Ectodermal cell (in vitro differentiated cells): ENCODE data around the gene EDAR.

Source experiments
- H3K27ac ChIP-seq: 2 replicates; pipeline ENCODE4 v1.7.0; 2013; ENCODE audit warnings: mild to moderate bottlenecking, low read depth, low read length; ENCODE audit not compliant: insufficient read depth, poor library complexity, severe bottlenecking
- H3K27me3 ChIP-seq: 2 replicates; pipeline ENCODE4 v1.7.0; 2013; ENCODE audit warnings: mild to moderate bottlenecking, low read length; ENCODE audit not compliant: insufficient read depth, control insufficient read depth, poor library complexity, severe bottlenecking
- H3K36me3 ChIP-seq: one replicate; pipeline ENCODE4 v1.7.0; 2013; ENCODE audit warnings: low read length; ENCODE audit not compliant: control insufficient read depth, insufficient read depth
- H3K4me1 ChIP-seq: one replicate; pipeline ENCODE4 v1.7.0; 2013; ENCODE audit warnings: low read length; ENCODE audit not compliant: control insufficient read depth, insufficient read depth
- H3K4me3 ChIP-seq: 2 replicates; pipeline ENCODE4 v1.7.0; 2013; ENCODE audit warnings: low read depth, low read length, control low read depth; ENCODE audit not compliant: insufficient read depth
- H3K9me3 ChIP-seq: 2 replicates; pipeline ENCODE4 v1.7.0; 2013; ENCODE audit warnings: mild to moderate bottlenecking, low read length, moderate library complexity; ENCODE audit not compliant: control insufficient read depth
- WGBS, 2 experiments: methylation state at CpG; one replicate each; pipeline ENCODE4 v1.1.7; 2013; ENCODE audit warnings: missing lambda C conversion rate in 2 of 2; 5-methylcytosine and 5-hydroxymethylcytosine counted together

Gene EDAR

DNA sequence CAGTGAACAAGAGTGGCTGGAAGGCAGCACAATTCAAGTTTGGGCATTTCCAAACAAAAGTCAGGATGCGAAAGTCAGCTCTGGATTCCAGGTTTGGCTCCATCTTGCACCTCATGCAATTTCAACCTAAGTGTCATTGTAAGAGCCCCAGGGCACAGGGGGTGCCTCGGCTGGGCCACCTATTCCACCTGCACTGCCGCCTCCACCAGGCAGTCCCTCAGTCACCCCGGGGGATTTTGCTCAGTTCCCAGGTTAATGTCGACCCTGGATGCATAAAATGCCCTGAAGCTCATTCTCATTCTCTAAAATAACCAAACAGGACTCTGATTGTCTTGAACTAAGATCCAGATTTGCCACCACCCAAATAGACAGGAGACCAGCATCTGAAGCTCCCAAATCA is 77.6 kb downstream of the EDAR start:
- 91 to 94% methylated on average over 5 of the region's 5 CpGs for WGBS, 2 experiments
- H3K36me3 ChIP-seq, result no peaks in the 10 kb centered on the region
- H3K4me1 ChIP-seq, result peaks cover 7% of the 10 kb centered on the region
- H3K27me3 ChIP-seq, result no peaks in the 10 kb centered on the region
- no peaks in the 10 kb centered on the region for H3K9me3 ChIP-seq
- H3K27ac ChIP-seq, result no peak overlapping the region
- H3K4me3 ChIP-seq, result no peak overlapping the region

DNA sequence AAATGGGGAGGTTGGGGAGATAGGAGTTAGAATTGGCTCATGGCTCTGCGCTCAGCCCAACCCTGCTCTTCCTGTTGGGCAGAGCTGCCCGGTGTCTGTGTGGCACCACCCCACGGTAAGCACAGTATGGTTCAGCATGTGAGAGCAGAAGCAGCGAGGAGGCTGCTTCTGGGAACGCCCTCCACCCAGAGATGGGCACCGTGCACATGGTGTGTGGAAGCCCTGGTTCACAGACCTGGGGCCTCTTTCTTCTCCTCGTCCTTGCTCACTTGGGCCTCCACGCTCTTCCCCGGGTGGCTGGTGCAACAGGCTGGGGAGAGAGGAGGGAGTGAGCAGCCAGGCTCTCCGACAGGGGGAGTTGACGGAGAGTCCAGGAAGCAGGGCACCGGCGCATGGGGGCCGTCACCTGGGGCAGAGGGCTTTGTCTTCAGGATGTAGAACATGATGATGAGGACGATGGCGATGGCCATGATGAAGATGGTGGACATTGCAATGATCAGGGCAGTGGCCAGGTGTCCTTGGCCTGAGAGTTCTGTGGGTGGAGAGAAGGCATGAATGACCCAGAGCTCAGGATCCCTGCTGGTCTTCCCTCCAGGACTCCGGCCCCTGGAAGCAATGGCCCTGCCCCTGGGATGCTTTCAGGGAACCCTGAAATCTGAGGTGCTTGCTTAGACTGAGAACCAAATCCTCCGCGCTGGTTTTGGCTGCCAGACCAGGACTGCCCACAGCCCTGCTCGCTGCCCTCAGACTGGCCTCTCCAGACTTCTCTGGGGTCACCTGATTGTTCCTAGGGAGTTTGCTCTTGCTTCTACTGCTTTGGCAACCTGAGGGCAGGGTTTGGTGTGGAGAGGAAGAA is 78.3 kb downstream of the EDAR start:
- no peak overlapping the region for H3K27ac ChIP-seq
- H3K4me3 ChIP-seq, result no peak overlapping the region
- H3K36me3 ChIP-seq, result no peaks in the 10 kb centered on the region
- peaks cover 3% of the 10 kb centered on the region for H3K4me1 ChIP-seq
- WGBS, 2 experiments, result 90 to 91% methylated on average over 20 of the region's 20 CpGs
- no peaks in the 10 kb centered on the region for H3K27me3 ChIP-seq
- H3K9me3 ChIP-seq, result no peaks in the 10 kb centered on the region

DNA sequence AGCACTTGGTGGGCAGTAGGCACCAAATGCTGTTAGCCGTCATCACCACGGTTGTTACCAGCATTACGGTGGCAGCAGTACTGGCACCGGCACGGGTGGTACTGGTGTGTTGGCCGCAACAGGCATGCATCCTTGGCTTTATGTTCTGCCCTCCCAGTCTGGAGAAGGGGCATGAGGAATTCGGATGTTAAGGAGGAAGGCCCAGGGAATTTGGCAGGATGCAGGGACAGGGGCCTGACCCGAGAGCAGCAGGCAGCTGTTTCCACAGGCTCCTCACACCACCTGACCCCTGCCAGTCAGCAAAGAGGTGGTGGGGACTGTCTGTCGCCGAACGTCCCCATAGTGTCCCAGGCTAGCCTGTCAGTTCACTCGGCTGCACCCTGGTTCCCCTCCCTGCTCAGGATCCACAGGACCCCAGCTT is 79.0 kb downstream of the EDAR start:
- H3K27ac ChIP-seq, result no peak overlapping the region
- H3K27me3 ChIP-seq, result no peaks in the 10 kb centered on the region
- H3K4me1 ChIP-seq, result peaks cover 3% of the 10 kb centered on the region
- no peaks in the 10 kb centered on the region for H3K36me3 ChIP-seq
- WGBS, 2 experiments, result 93 to 96% methylated on average over 12 of the region's 12 CpGs
- H3K9me3 ChIP-seq, result no peaks in the 10 kb centered on the region
- no peak overlapping the region for H3K4me3 ChIP-seq

DNA sequence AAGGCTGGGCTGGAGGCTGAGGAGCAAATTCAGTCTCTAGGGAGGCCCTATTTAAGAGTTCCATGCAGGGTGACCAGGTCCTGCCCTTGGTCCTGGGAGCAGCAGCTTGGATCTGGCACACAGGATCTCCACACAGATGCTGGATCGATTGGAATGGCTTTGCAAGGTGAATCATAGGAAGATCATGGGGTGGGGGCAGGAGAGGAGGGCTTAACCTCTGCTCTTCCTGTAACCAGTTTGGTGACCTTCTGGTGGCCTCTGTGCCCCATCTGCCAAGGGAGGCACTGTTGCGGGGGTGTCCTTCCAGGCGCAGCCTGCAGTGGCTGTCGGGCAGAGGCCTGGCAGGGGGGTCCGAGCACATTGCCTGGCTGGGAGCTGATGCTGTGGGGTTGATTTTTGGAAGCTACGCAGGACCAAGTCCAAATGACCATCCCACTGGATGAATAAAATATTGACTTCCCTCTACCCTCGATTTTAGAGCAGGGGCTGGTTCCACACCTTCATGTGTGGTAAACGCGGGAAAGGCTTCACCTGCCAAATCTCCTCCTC is 79.7 kb downstream of the EDAR start:
- Histone ChIP-seq H3K4me3 (no peak overlapping the region), H3K36me3 (no peaks in the 10 kb centered on the region), H3K27me3 (no peaks in the 10 kb centered on the region), H3K9me3 (no peaks in the 10 kb centered on the region), H3K27ac (no peak overlapping the region), H3K4me1 (peaks cover 3% of the 10 kb centered on the region)
- 87 to 88% methylated on average over 9 of the region's 9 CpGs for WGBS, 2 experiments

DNA sequence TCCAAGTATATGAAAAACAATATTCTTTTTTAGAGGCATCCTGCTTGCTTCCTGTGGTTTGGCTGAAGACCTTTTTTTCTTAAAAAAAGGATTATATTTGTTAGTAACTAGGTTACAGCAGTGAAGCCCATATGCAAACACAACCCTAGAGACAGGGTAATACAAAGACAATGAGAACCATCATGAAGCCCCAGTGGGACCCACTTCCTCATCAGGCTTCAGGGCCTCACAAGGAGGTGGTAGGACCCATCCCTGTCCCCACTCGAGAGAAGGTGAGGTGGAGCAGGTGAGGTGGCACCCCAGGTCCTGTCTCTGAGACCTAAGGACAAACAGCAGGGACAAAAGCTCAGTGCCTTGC is 80.3 kb downstream of the EDAR start:
- Histone ChIP-seq H3K4me1 (peaks cover 3% of the 10 kb centered on the region), H3K27me3 (no peaks in the 10 kb centered on the region), H3K9me3 (no peaks in the 10 kb centered on the region), H3K4me3 (no peak overlapping the region), H3K27ac (no peak overlapping the region), H3K36me3 (no peaks in the 10 kb centered on the region)
- 86 to 100% methylated on average over 1 of the region's 1 CpG for WGBS, 2 experiments

DNA sequence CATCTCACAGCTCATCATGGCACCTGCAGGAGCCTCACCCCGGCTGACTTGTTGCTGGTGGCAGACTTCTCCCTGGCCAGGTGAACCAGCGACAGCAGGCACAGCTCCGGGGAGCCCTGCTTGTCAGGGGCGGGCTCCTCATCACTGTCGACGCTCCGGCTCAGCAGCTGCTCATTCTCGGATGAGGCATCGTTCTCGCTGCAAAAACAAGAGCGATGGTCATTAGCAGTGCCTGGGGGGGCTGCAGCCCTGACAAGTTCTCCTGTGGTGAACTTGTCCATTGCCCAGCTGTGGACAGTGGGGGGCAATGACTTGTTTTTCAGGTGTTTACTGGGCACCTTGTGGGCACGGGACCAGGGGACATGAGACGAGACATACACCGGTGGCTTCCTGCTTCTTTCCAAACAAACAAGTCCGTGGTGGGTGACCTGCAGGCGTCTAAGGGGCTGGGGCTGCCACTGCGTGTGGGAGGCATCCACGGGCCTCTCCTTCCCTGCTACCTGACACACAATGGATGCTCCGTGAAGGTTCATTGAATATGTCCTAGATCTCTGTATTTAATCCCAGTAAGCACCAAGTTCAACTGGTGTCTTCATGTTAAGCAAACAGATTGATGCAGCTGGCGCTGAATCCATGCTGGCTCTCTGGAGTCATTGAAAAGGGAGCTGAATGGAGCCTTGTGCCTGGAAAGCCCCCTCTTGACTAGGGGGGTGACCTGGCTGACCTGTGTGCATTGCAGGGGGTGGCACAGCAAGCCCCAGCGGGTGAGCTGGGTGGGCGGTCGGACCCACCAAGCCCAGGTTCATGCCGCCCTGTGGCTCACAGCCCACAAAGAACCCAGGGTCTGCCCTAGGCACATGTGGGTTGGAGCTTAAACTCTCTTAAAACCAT is 81.0 kb downstream of the EDAR start:
- Histone ChIP-seq H3K4me1 (peaks cover 3% of the 10 kb centered on the region), H3K4me3 (no peak overlapping the region), H3K27ac (no peak overlapping the region), H3K9me3 (no peaks in the 10 kb centered on the region), H3K27me3 (no peaks in the 10 kb centered on the region), H3K36me3 (no peaks in the 10 kb centered on the region)
- WGBS, 2 experiments, result 91 to 92% methylated on average over 24 of the region's 24 CpGs

DNA sequence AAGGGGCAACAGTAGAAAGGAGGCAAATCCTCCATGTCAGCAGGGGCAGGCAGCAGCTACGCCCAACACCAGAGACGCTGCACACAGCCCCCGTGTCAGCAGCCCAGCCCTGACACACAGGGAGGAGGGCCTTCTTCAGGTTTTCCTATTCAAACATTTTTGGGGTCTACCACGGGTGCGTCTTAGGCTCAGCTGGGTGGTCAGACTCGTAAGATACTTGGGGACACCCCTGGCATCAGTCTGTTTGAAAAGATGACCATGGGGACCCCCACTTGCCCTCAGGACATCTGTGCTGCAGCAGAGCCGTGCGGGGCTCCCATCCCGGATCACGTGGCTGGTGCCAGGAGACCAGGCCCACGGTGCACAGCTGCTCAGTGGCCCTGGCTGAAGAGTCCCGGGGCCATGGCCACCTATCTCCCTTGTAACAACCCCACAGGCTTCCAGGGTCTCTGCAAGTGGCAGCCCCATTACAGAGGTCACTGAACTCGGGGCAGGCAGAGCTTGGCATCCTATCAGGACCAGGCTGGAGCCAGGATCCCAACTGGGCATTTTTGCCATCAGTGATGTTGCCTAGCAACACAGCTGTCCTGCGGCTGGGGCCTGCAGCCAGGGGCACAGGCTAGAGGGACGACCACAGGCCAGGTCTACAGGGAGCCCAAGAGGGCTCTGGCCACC is 82.5 kb downstream of the EDAR start:
- no peak overlapping the region for H3K27ac ChIP-seq
- H3K4me1 ChIP-seq, result peaks cover 3% of the 10 kb centered on the region
- 82 to 85% methylated on average over 15 of the region's 15 CpGs for WGBS, 2 experiments
- H3K36me3 ChIP-seq, result no peaks in the 10 kb centered on the region
- no peak overlapping the region for H3K4me3 ChIP-seq
- H3K27me3 ChIP-seq, result no peaks in the 10 kb centered on the region
- H3K9me3 ChIP-seq, result no peaks in the 10 kb centered on the region

DNA sequence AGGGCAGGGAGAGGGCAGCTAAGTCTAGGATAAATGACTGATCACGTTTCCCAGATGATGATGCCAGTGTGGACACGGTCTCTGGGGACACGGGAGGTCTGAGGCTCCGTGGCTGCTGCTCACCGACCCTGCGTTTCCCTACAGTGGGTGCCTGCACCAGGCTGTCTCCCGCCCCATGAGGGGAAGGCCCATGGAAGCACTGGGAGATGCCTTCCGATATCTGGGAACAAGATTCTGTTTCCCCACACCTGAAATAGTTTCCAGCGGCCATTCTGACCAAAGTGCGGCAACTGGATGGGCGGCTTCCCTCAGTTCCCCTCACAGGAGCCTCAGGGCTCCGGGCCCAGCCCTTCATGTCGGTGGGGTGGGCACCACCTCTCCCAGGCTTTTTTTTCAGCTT is 83.1 kb downstream of the EDAR start:
- H3K27me3 ChIP-seq, result no peaks in the 10 kb centered on the region
- no peak overlapping the region for H3K4me3 ChIP-seq
- no peaks in the 10 kb centered on the region for H3K9me3 ChIP-seq
- peaks cover 3% of the 10 kb centered on the region for H3K4me1 ChIP-seq
- WGBS, 2 experiments, result 87 to 88% methylated on average over 13 of the region's 13 CpGs
- H3K36me3 ChIP-seq, result no peaks in the 10 kb centered on the region
- no peak overlapping the region for H3K27ac ChIP-seq

DNA sequence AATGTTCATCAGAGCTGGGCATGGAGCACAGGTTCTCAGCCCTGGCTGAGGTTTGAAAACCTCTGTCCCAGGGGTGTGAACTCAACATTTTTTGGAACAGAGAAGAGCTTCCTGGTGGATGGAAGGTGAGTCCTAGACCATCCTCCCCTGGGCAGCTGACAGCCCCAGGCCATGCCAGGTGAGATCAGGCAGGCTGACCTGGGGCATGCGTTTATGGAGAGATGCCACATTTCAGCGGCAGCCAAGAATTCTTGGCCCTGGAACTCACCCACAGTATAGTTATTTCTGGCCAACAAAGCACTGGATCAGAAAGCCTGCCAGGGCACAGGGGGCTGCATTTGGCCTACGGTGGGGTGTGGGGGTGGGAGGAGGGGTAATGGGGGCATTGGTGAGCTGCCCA is 83.8 kb downstream of the EDAR start:
- Histone ChIP-seq H3K9me3 (no peaks in the 10 kb centered on the region), H3K36me3 (no peaks in the 10 kb centered on the region), H3K27ac (no peak overlapping the region), H3K4me3 (no peak overlapping the region), H3K27me3 (no peaks in the 10 kb centered on the region), H3K4me1 (peaks cover 3% of the 10 kb centered on the region)
- WGBS, 2 experiments, result 91 to 97% methylated on average over 3 of the region's 3 CpGs

DNA sequence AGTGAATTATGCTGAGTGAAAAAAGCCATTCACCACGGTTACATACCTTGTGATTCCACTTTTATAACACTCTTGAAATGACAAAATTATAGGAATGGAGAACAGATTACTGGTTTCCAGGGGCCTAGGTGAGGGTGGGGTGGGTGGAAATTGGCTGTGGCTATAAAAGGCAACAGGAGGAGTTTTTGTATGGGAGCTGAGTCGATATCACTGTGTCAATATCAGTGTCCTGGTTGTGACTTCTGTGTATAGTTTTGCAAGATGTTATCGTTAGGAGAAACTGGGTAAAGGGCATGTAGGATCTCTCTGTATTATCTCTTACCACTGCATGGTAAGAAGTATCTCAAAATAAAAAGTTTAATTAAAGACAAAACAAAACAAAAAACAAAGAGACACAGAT is 84.3 kb downstream of the EDAR start:
- no peak overlapping the region for H3K4me3 ChIP-seq
- no peaks in the 10 kb centered on the region for H3K9me3 ChIP-seq
- no peaks in the 10 kb centered on the region for H3K36me3 ChIP-seq
- 85 to 98% methylated on average over 2 of the region's 3 CpGs for WGBS, 2 experiments
- no peak overlapping the region for H3K27ac ChIP-seq
- peaks cover 3% of the 10 kb centered on the region for H3K4me1 ChIP-seq
- no peaks in the 10 kb centered on the region for H3K27me3 ChIP-seq
